IPS-15b (cell line): ENCODE measurements around the gene PDE6D.
A peak's percentile ranks its signal among the peaks of the same experiment; 100 is the strongest.

Experiments
- H3K27me3 ChIP-seq: one replicate; pipeline ENCODE4 v1.6.1; 2013; ENCODE audit warnings: low read length; ENCODE audit not compliant: control insufficient read depth, insufficient read depth
- H3K36me3 ChIP-seq: one replicate; pipeline ENCODE4 v1.6.1; 2013; ENCODE audit warnings: low read length; ENCODE audit not compliant: control insufficient read depth, insufficient read depth
- H3K4me1 ChIP-seq: one replicate; pipeline ENCODE4 v1.6.1; 2013; ENCODE audit warnings: mild to moderate bottlenecking, low read length; ENCODE audit not compliant: control insufficient read depth, insufficient read depth
- H3K4me3 ChIP-seq: one replicate; pipeline ENCODE4 v1.5.1; 2013; ENCODE audit warnings: low read depth, low read length
- H3K9ac ChIP-seq: one replicate; pipeline ENCODE4 v1.6.1; 2013; ENCODE audit warnings: low read depth, mild to moderate bottlenecking, low read length
- H3K9me3 ChIP-seq: one replicate; pipeline ENCODE4 v1.6.1; 2013; ENCODE audit warnings: mild to moderate bottlenecking, low read length; ENCODE audit not compliant: control insufficient read depth, insufficient read depth

The PDE6D gene

GRCh38 chr2:231780909-231781797 is at the start of gene PDE6D:
TSS of gene PDE6D (minus strand) at chr2:231781282. CDS start at chr2:231781114, 168 bp downstream.
- Histone ChIP-seq H3K9me3 (no peaks in the 10 kb centered on the region), H3K36me3 (no peaks in the 10 kb centered on the region), H3K4me1 (peaks cover 8% of the 10 kb centered on the region), H3K9ac (peak within 1 kb of the TSS; percentile 57), H3K27me3 (peaks cover 2% of the 10 kb centered on the region), H3K4me3 (peak within 1 kb of the TSS; percentile 84)

- Histone ChIP-seq H3K9me3 (no peaks in the 10 kb centered on the region), H3K4me3 (no peak overlapping the region), H3K36me3 (no peaks in the 10 kb centered on the region), H3K4me1 (no peaks in the 10 kb centered on the region), H3K27me3 (no peaks in the 10 kb centered on the region), H3K9ac (no peak overlapping the region)
Measured at GRCh38 chr2:231821908-231822307, 40.8 kb upstream of the PDE6D start.

DNA sequence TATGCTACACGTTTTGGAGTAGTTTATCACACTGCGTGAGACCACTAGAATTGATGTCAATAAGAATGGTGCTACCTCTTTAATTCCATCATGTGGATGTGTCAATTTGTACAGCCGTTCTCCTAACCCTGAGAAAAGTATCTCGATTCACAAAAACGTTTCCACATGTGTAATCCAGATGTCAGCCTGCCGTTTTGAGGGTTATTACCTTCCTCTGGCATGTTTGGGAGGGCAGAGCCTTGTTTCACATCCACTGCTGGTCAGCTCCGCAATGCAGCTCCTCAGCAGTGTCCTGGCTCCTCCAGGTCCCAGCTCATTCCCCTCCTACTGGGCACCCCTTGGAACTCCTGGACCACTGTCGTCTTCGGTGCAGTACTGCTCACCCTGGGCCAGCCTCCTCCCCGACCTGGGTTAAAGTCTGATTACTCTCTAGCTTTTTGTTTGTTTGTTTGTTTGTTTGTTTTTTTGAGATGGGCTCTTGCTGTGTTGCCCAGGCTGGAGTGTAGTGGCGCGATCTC is 39.8 kb upstream of the PDE6D start:
- Histone ChIP-seq H3K4me3 (no peak overlapping the region), H3K4me1 (no peaks in the 10 kb centered on the region), H3K9ac (no peak overlapping the region), H3K36me3 (no peaks in the 10 kb centered on the region), H3K27me3 (no peaks in the 10 kb centered on the region), H3K9me3 (no peaks in the 10 kb centered on the region)

DNA sequence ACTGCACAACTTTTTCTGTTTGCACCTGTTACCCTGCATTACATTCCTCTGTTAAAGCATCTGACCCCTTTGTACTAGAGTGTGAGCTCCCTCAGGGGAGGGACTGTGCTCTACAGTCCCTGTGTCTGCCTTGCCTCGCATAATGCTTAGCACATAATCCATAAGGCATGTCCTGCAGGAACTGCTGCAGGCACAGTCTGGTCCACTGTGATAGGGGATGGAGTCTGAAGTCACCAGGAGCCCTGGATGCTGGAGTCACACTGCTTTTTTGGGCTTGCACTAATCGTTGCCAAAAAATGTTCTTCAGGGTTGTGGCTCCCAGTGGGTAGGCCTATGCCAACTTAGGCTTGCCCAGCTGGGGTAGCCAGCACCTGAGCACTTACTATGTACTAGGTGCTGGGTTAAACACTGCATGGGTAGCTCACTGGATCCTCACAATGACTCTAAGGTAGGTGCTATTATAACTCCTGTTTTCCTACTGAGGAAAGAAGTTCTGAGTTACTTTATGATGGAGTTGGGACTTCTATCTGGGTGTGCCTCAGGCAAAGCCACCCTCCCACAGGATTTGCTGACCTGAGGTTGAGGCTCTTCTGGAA is 38.5 kb upstream of the PDE6D start:
- H3K9ac ChIP-seq = no peak overlapping the region
- no peak overlapping the region for H3K4me3 ChIP-seq
- no peaks in the 10 kb centered on the region for H3K4me1 ChIP-seq
- no peaks in the 10 kb centered on the region for H3K36me3 ChIP-seq
- H3K27me3 ChIP-seq = no peaks in the 10 kb centered on the region
- H3K9me3 ChIP-seq = no peaks in the 10 kb centered on the region

- Histone ChIP-seq H3K9me3 (no peaks in the 10 kb centered on the region), H3K9ac (no peak overlapping the region), H3K27me3 (no peaks in the 10 kb centered on the region), H3K36me3 (no peaks in the 10 kb centered on the region), H3K4me1 (no peaks in the 10 kb centered on the region), H3K4me3 (no peak overlapping the region)
Measured at GRCh38 chr2:231816327-231817026, 35.4 kb upstream of the PDE6D start.

DNA sequence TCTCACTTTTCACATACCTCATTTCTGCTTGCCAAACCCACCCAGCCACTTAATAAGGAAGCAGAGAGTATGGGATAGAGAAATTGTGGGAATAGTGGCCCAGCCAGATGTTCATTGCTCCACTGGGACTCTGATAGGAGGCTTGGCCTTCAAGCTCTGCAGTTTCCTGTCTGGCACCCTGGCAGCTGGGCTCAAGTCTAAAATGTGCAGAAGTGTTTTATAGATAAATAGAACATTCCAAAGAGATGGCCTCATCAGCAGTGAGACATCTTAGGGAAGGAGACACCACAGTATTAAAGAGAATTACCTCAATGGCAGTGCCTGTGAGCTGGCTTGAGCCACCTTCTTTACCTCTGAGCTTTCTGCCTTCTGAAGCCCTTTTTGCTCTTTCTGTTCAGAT is 29.8 kb upstream of the PDE6D start:
- no peak overlapping the region for H3K9ac ChIP-seq
- no peak overlapping the region for H3K4me3 ChIP-seq
- H3K9me3 ChIP-seq = no peaks in the 10 kb centered on the region
- no peaks in the 10 kb centered on the region for H3K27me3 ChIP-seq
- H3K36me3 ChIP-seq = peaks cover 15% of the 10 kb centered on the region
- H3K4me1 ChIP-seq = no peaks in the 10 kb centered on the region

DNA sequence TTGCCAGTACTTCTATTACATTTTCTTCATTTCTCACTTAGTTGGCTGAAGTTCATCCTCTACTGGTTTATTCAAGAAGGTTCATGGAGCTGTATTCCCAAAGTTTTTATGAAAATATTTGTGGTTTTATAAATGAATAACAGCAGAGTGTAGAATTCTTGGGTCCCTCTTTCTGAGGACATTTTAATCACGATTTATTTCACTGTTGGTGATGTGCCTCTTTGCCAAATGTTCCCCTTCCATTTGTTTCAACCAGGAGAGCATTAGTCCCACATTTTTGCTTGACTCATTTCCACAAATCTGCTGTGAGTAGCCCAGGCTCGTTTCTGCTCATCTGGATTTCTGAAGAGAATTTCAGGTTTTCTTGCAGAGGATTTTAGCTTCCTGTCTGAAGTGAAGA is 25.9 kb upstream of the PDE6D start:
- Histone ChIP-seq H3K9me3 (no peaks in the 10 kb centered on the region), H3K4me3 (no peak overlapping the region), H3K4me1 (peaks cover 5% of the 10 kb centered on the region), H3K9ac (no peak overlapping the region), H3K27me3 (no peaks in the 10 kb centered on the region), H3K36me3 (peaks cover 21% of the 10 kb centered on the region)

GRCh38 chr2:231803501-231804138 is 22.5 kb upstream of the PDE6D start:
- H3K9ac ChIP-seq = no peak overlapping the region
- peaks cover 14% of the 10 kb centered on the region for H3K36me3 ChIP-seq
- no peaks in the 10 kb centered on the region for H3K27me3 ChIP-seq
- no peaks in the 10 kb centered on the region for H3K9me3 ChIP-seq
- H3K4me1 ChIP-seq = peaks cover 5% of the 10 kb centered on the region
- no peak overlapping the region for H3K4me3 ChIP-seq

- Histone ChIP-seq H3K9me3 (no peaks in the 10 kb centered on the region), H3K4me3 (no peak overlapping the region), H3K4me1 (peaks cover 5% of the 10 kb centered on the region), H3K27me3 (no peaks in the 10 kb centered on the region), H3K9ac (no peak overlapping the region), H3K36me3 (peaks cover 11% of the 10 kb centered on the region)
Measured at GRCh38 chr2:231800493-231801091, 19.5 kb upstream of the PDE6D start.

- no peaks in the 10 kb centered on the region for H3K27me3 ChIP-seq
- no peaks in the 10 kb centered on the region for H3K4me1 ChIP-seq
- H3K4me3 ChIP-seq = no peak overlapping the region
- H3K9me3 ChIP-seq = no peaks in the 10 kb centered on the region
- H3K9ac ChIP-seq = no peak overlapping the region
- peaks cover 20% of the 10 kb centered on the region for H3K36me3 ChIP-seq
Measured at GRCh38 chr2:231795525-231796327, 14.6 kb upstream of the PDE6D start.
